Activated CD4-positive, alpha-beta T cell treated with anti-CD3 and anti-CD28 coated beads for 48 hours (primary cell): ENCODE results near the gene CDK19.
"Not testable (repeated sequence)": the region's sequence is repeated elsewhere in the genome, so short reads cannot be mapped to it uniquely, and the experiment has no call there.

Experiments
- DNase-seq: peaks from one replicate; pipeline ENCODE4 v3.0.0-alpha.2; 2020

The CDK19 gene

GRCh38 chr6:110815411-110816409 is at the start of gene CDK19:
Gene CDK19, minus strand, starts transcription at chr6:110815469. Its CDS starts 333 bp downstream, at chr6:110815136.
- peak; percentile 98 for DNase-seq

GRCh38 chr6:110864824-110865223 is 49.6 kb upstream of the CDK19 start:
- no peak for DNase-seq

GRCh38 chr6:110859335-110859792 is 44.1 kb upstream of the CDK19 start:
- peak; percentile 11 for DNase-seq

GRCh38 chr6:110858562-110859214 is 43.4 kb upstream of the CDK19 start:
- DNase-seq, result no peak

GRCh38 chr6:110858016-110858415 is 42.7 kb upstream of the CDK19 start:
- DNase-seq, result no peak

- DNase-seq, result no peak
These were observed 41.0 kb upstream of the CDK19 start for GRCh38 chr6:110856296-110856695.

GRCh38 chr6:110853754-110854477 is 38.6 kb upstream of the CDK19 start:
- DNase-seq, result no peak

GRCh38 chr6:110852773-110853172 is 37.5 kb upstream of the CDK19 start:
- DNase-seq, result no peak

- DNase-seq, result no peak
These were observed 34.5 kb upstream of the CDK19 start for GRCh38 chr6:110849781-110850180.

GRCh38 chr6:110841266-110841665 is 26.0 kb upstream of the CDK19 start:
- DNase-seq, result no peak

GRCh38 chr6:110835751-110836150 is 20.5 kb upstream of the CDK19 start:
- not testable (repeated sequence) for DNase-seq

- no peak for DNase-seq
These were observed 18.6 kb upstream of the CDK19 start for GRCh38 chr6:110833831-110834230.

GRCh38 chr6:110831405-110831804 is 16.1 kb upstream of the CDK19 start:
- no peak for DNase-seq

GRCh38 chr6:110828396-110828795 is 13.1 kb upstream of the CDK19 start:
- DNase-seq, result no peak

- DNase-seq, result no peak
These were observed 11.2 kb upstream of the CDK19 start for GRCh38 chr6:110826236-110827129.

- DNase-seq, result no peak
These were observed 7.9 kb upstream of the CDK19 start for GRCh38 chr6:110823146-110823545.

GRCh38 chr6:110822249-110822648 is 7.0 kb upstream of the CDK19 start:
- no peak for DNase-seq

- peak; percentile 16 for DNase-seq
These were observed 1.4 kb upstream of the CDK19 start for GRCh38 chr6:110816677-110817076.

GRCh38 chr6:110815015-110815410 is 256 bp downstream of the CDK19 start:
- no peak for DNase-seq

- DNase-seq, result peak; percentile 75
These were observed 911 bp downstream of the CDK19 start for GRCh38 chr6:110814102-110815014.
